ENCODE results near the gene ELANE. TPM values are rescaled to one million over a fixed set of nuclear protein-coding genes. Genes with fewer than 3 reads are reported as not detected.

The ELANE gene
- total and polyA plus RNA-seq, 10 donors, result 2.8 to 137 (median 9.8) TPM

DNA sequence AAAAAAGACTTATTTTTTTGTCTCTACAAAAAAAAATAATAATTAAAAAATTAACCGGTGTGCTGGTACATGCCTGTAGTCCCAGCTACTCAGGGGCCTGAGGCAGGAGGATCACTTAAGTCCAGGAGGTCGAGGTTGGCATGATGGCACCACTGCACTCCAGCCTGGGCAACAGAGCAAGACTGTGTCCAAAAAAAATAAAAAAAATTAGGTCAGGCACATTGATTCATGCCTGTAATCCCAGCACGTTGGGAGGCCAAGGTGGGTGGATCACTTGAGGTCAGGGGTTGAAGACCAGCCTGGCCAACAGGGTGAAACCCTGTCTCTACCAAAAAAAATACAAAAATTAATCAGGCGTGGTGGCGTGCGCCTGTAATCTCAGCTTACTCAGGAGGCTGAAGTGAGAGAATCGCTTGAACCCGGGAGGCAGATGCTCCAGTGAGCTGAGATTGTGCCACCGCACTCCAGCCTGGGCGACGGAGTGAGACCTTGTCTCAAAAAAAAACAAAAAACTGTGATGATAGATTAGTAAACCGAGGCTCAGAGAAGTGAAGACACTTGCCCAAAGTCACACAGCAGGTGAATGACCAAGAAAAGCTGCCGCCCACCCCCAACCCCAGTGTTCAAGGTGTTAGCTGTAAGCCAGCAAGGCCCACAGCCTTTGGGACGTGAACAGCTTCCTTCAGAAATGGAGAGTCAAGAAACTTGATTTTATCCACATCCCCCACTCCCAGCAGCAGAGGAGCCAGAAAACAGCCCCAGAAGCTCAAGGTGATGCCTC, 50.5 kb downstream of the ELANE start:
- H3K9me3 ChIP-seq, result no peaks in the 10 kb centered on the region
- peaks cover 8 to 90% (median 39%) of the 10 kb centered on the region in 6 donors for H3K4me1 ChIP-seq
- no peak overlapping the region for H3K4me3 ChIP-seq
- H3K27me3 ChIP-seq (replicated peaks in 1 of 7), result no peaks in the 10 kb centered on the region
- intact Hi-C loops (cut with DNase I; ENCODE audit: low total_unique reads), result no loop called here
- 83 to 93% (median 91%) methylated on average over 14 of the region's 14 CpGs for WGBS, 5 donors
- no peak for DNase-seq
- H3K36me3 ChIP-seq, result peaks cover 0 to 68% (median 29%) of the 10 kb centered on the region in 6 donors
- TF ChIP-seq POLR2AphosphoS5 (IDR thresholded peaks at IDR 0.05) (no peak), POLR2A (IDR thresholded peaks at IDR 0.05) (no peak)
- TF ChIP-seq, protein P1, sequence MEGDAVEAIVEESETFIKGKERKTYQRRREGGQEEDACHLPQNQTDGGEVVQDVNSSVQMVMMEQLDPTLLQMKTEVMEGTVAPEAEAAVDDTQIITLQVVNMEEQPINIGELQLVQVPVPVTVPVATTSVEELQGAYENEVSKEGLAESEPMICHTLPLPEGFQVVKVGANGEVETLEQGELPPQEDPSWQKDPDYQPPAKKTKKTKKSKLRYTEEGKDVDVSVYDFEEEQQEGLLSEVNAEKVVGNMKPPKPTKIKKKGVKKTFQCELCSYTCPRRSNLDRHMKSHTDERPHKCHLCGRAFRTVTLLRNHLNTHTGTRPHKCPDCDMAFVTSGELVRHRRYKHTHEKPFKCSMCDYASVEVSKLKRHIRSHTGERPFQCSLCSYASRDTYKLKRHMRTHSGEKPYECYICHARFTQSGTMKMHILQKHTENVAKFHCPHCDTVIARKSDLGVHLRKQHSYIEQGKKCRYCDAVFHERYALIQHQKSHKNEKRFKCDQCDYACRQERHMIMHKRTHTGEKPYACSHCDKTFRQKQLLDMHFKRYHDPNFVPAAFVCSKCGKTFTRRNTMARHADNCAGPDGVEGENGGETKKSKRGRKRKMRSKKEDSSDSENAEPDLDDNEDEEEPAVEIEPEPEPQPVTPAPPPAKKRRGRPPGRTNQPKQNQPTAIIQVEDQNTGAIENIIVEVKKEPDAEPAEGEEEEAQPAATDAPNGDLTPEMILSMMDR (IDR thresholded peaks at IDR 0.05 in 8 of 11, conservative IDR thresholded peaks at IDR 0.05 in 3 of 11), result no peak
- peak overlapping the region in 1 of 8 donors; percentile 28 for H3K27ac ChIP-seq

DNA sequence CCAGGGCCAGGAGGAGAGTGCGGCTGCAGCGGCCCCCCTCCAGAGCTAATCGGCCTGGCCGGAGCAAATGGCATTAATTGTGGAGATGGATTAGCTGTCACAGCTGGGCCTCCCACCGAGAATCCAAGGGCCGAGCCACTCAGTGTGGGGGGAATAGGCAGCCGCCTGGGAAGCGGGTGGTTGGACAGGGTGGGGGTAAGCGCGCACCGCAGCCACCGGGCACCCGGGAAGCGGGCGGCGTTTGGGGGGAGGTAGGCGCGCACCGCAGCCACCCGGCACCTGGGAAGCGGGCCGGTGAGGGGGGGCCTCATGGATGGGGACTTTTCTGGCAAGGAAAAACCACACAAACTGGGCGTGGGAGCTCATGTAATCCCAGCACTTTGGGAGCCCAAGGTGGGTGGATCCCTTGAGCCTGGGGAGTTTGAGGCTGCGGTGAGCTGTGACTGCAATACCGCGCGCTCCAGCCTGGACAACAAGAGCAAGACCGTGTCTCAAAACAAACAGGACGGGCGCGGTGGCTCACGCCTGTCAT, 51.2 kb downstream of the ELANE start:
- Histone ChIP-seq H3K27me3 (replicated peaks in 1 of 7) (no peaks in the 10 kb centered on the region), H3K4me3 (no peak overlapping the region), H3K9me3 (no peaks in the 10 kb centered on the region), H3K36me3 (peaks cover 0 to 62% (median 28%) of the 10 kb centered on the region in 6 donors), H3K4me1 (peaks cover 15 to 97% (median 46%) of the 10 kb centered on the region in 6 donors), H3K27ac (peak overlapping the region in 1 of 8 donors; percentile 28)
- DNase-seq, result no peak
- TF ChIP-seq, protein P1 (IDR thresholded peaks at IDR 0.05 in 8 of 11, conservative IDR thresholded peaks at IDR 0.05 in 3 of 11), result no peak
- peak in 2 of 3 donors; percentile 20 to 29 for TF ChIP-seq POLR2AphosphoS5 (IDR thresholded peaks at IDR 0.05)
- no peak for TF ChIP-seq POLR2A (IDR thresholded peaks at IDR 0.05)
- WGBS, 5 donors, result 80 to 91% (median 86%) methylated on average over 32 of the region's 32 CpGs
- intact Hi-C loops (cut with DNase I; ENCODE audit: low total_unique reads), result no loop called here

DNA sequence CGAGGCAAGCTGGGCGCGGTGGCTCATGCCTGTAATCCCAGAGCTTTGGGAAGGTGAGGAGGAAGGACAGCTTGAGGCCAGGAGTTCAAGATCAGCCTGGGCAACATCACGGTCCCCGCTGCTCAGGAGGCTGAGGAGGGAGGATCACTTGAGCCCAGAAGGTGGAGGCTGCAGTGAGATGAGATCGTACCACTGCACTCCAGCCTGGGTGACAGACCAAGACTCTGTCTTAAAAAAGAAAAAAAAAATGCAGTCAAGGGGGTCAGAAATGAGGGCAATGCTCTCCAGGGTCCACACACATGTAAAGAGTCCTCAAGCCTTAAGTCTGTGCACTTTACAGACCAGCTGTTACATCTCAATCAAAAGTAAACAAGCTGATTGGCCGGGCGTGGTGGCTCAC, 52.4 kb downstream of the ELANE start:
- no peak for TF ChIP-seq POLR2AphosphoS5 (IDR thresholded peaks at IDR 0.05)
- TF ChIP-seq POLR2A (IDR thresholded peaks at IDR 0.05), result no peak
- TF ChIP-seq, protein P1 (IDR thresholded peaks at IDR 0.05 in 8 of 11, conservative IDR thresholded peaks at IDR 0.05 in 3 of 11), result no peak
- Histone ChIP-seq H3K4me1 (peaks cover 19 to 97% (median 58%) of the 10 kb centered on the region in 6 donors), H3K27ac (no peak overlapping the region), H3K9me3 (no peaks in the 10 kb centered on the region), H3K36me3 (peaks cover 0 to 50% (median 17%) of the 10 kb centered on the region in 6 donors), H3K4me3 (no peak overlapping the region), H3K27me3 (replicated peaks in 1 of 7) (no peaks in the 10 kb centered on the region)
- 93 to 97% (median 94%) methylated on average over 8 of the region's 8 CpGs for WGBS, 5 donors
- intact Hi-C loops (cut with DNase I; ENCODE audit: low total_unique reads), result no loop called here
- no peak for DNase-seq

Small RNAs within 50 kb of the gene (microRNA-seq; reads per million reads assigned to microRNA genes)
- gene MIR3187, result 5.8 to 8.1 (median 7.3) reads per million in 3 donors
- gene MIR4745, result 0.85 to 2.9 (median 2.8) reads per million in 3 donors

Small RNAs within 50 kb of the gene (small RNA-seq; reads per million reads assigned to genes)
- 0 reads per million in 4 donors for gene MIR3187
- gene RNU6-9, result 0 reads per million in 4 donors

Other genes starting within 250 kb of the ELANE start
- 10 to 100 TPM; 28.6 to 55.6 (median 49.7) TPM for gene POLRMT, start 218.8 kb upstream of the ELANE start, total RNA-seq
- 100 to 1,000 TPM in 2 of 3 donors, 10 to 100 TPM in 1; 67.8 to 105 (median 102) TPM for gene POLRMT, start 218.8 kb upstream of the ELANE start, polyA plus RNA-seq
- under 1 TPM in 2 of 7 donors, not detected in 5; 0.27 to 0.61 TPM for gene FGF22, start 212.4 kb upstream of the ELANE start, total RNA-seq
- under 1 TPM in 2 of 3 donors, not detected in 1; 0.10 to 0.20 TPM for gene FGF22, start 212.4 kb upstream of the ELANE start, polyA plus RNA-seq
- gene RNF126, start 189.1 kb upstream of the ELANE start, total RNA-seq, result 10 to 100 TPM; 49.2 to 95.1 (median 57.7) TPM
- gene RNF126, start 189.1 kb upstream of the ELANE start, polyA plus RNA-seq, result 10 to 100 TPM; 38.1 to 55.3 (median 45.0) TPM
- gene FSTL3, start 175.9 kb upstream of the ELANE start, total RNA-seq, result 10 to 100 TPM; 11.5 to 43.4 (median 16.6) TPM
- 10 to 100 TPM in 2 of 3 donors, 1 to 10 TPM in 1; 5.6 to 31.2 (median 10.9) TPM for gene FSTL3, start 175.9 kb upstream of the ELANE start, polyA plus RNA-seq
- 1 to 10 TPM in 2 of 7 donors, under 1 TPM in 3, not detected in 2; 0.46 to 2.5 (median 0.60) TPM for gene PRSS57, start 156.9 kb upstream of the ELANE start, total RNA-seq
- gene PRSS57, start 156.9 kb upstream of the ELANE start, polyA plus RNA-seq, result under 1 TPM; 0.24 to 0.70 (median 0.27) TPM
- gene PALM, start 143.4 kb upstream of the ELANE start, total RNA-seq, result 10 to 100 TPM; 19.9 to 80.1 (median 30.0) TPM
- gene PALM, start 143.4 kb upstream of the ELANE start, polyA plus RNA-seq, result 10 to 100 TPM in 1 of 3 donors, 1 to 10 TPM in 2; 6.0 to 24.1 (median 7.0) TPM
- gene MISP, start 101.2 kb upstream of the ELANE start, total RNA-seq, result not detected
- gene MISP, start 101.2 kb upstream of the ELANE start, polyA plus RNA-seq, result under 1 TPM in 1 of 3 donors, not detected in 2; 0.13 TPM
- 100 to 1,000 TPM; 147 to 305 (median 247) TPM for gene PTBP1, start 54.9 kb upstream of the ELANE start, total RNA-seq
- 100 to 1,000 TPM in 1 of 3 donors, 10 to 100 TPM in 2; 89.9 to 130 (median 98.6) TPM for gene PTBP1, start 54.9 kb upstream of the ELANE start, polyA plus RNA-seq
- under 1 TPM in 5 of 7 donors, not detected in 2; 0.27 to 0.79 (median 0.43) TPM for gene PLPPR3, start 30.3 kb upstream of the ELANE start, total RNA-seq
- gene PLPPR3, start 30.3 kb upstream of the ELANE start, polyA plus RNA-seq, result under 1 TPM in 1 of 3 donors, not detected in 2; 0.03 TPM
- 10 to 100 TPM in 3 of 7 donors, 1 to 10 TPM in 4; 3.1 to 69.7 (median 9.6) TPM for gene AZU1, start 24.5 kb upstream of the ELANE start, total RNA-seq
- gene AZU1, start 24.5 kb upstream of the ELANE start, polyA plus RNA-seq, result 1 to 10 TPM; 1.7 to 7.6 (median 4.2) TPM
- 100 to 1,000 TPM in 1 of 7 donors, 10 to 100 TPM in 3, 1 to 10 TPM in 3; 2.8 to 168 (median 11.7) TPM for gene PRTN3, start 11.3 kb upstream of the ELANE start, total RNA-seq
- 1 to 10 TPM in 2 of 3 donors, under 1 TPM in 1; 0.89 to 3.3 (median 1.3) TPM for gene PRTN3, start 11.3 kb upstream of the ELANE start, polyA plus RNA-seq
- 10 to 100 TPM; 11.3 to 59.5 (median 26.2) TPM for gene CFD, start 7.4 kb downstream of the ELANE start, total RNA-seq
- 10 to 100 TPM in 2 of 3 donors, 1 to 10 TPM in 1; 6.6 to 25.3 (median 18.4) TPM for gene CFD, start 7.4 kb downstream of the ELANE start, polyA plus RNA-seq
- 10 to 100 TPM; 37.0 to 60.7 (median 52.7) TPM for gene MED16, start 40.9 kb downstream of the ELANE start, total RNA-seq
- gene MED16, start 40.9 kb downstream of the ELANE start, polyA plus RNA-seq, result 10 to 100 TPM; 43.2 to 82.1 (median 77.6) TPM
- gene RNU6-9, start 41.2 kb downstream of the ELANE start, total RNA-seq, result not detected
- not detected for gene RNU6-9, start 41.2 kb downstream of the ELANE start, polyA plus RNA-seq
- gene R3HDM4, start 60.9 kb downstream of the ELANE start, total RNA-seq, result 100 to 1,000 TPM in 3 of 7 donors, 10 to 100 TPM in 4; 41.0 to 175 (median 90.9) TPM
- 10 to 100 TPM; 74.6 to 99.7 (median 87.4) TPM for gene R3HDM4, start 60.9 kb downstream of the ELANE start, polyA plus RNA-seq
- gene KISS1R, start 65.0 kb downstream of the ELANE start, total RNA-seq, result under 1 TPM in 5 of 7 donors, not detected in 2; 0.30 to 0.50 (median 0.37) TPM
- gene KISS1R, start 65.0 kb downstream of the ELANE start, polyA plus RNA-seq, result under 1 TPM; 0.22 to 0.42 (median 0.27) TPM
- 10 to 100 TPM; 14.9 to 42.5 (median 22.6) TPM for gene ARID3A, start 73.7 kb downstream of the ELANE start, total RNA-seq
- 10 to 100 TPM in 1 of 3 donors, 1 to 10 TPM in 2; 2.5 to 10.3 (median 3.2) TPM for gene ARID3A, start 73.7 kb downstream of the ELANE start, polyA plus RNA-seq
- gene WDR18, start 132.0 kb downstream of the ELANE start, total RNA-seq, result 10 to 100 TPM; 17.8 to 63.4 (median 28.2) TPM
- gene WDR18, start 132.0 kb downstream of the ELANE start, polyA plus RNA-seq, result 10 to 100 TPM; 57.6 to 96.0 (median 85.9) TPM
- under 1 TPM in 2 of 7 donors, not detected in 5; 0.07 to 0.11 TPM for gene GRIN3B, start 148.1 kb downstream of the ELANE start, total RNA-seq
- not detected for gene GRIN3B, start 148.1 kb downstream of the ELANE start, polyA plus RNA-seq
- 100 to 1,000 TPM; 187 to 275 (median 240) TPM for gene TMEM259, start 168.8 kb downstream of the ELANE start, total RNA-seq
- gene TMEM259, start 168.8 kb downstream of the ELANE start, polyA plus RNA-seq, result 100 to 1,000 TPM; 172 to 560 (median 460) TPM
- gene RNU6-2, start 169.2 kb downstream of the ELANE start, total RNA-seq, result not detected
- not detected for gene RNU6-2, start 169.2 kb downstream of the ELANE start, polyA plus RNA-seq
- gene CNN2, start 174.3 kb downstream of the ELANE start, total RNA-seq, result 100 to 1,000 TPM; 102 to 296 (median 233) TPM
- gene CNN2, start 174.3 kb downstream of the ELANE start, polyA plus RNA-seq, result 100 to 1,000 TPM; 126 to 147 (median 140) TPM
- 100 to 1,000 TPM in 3 of 7 donors, 10 to 100 TPM in 4; 64.6 to 162 (median 94.7) TPM for gene ABCA7, start 187.8 kb downstream of the ELANE start, total RNA-seq
- gene ABCA7, start 187.8 kb downstream of the ELANE start, polyA plus RNA-seq, result 100 to 1,000 TPM in 2 of 3 donors, 10 to 100 TPM in 1; 67.5 to 197 (median 152) TPM
- gene ARHGAP45, start 214.9 kb downstream of the ELANE start, total RNA-seq, result 100 to 1,000 TPM; 161 to 258 (median 237) TPM
- gene ARHGAP45, start 214.9 kb downstream of the ELANE start, polyA plus RNA-seq, result 100 to 1,000 TPM; 205 to 356 (median 329) TPM
- 100 to 1,000 TPM; 106 to 152 (median 123) TPM for gene POLR2E, start 243.1 kb downstream of the ELANE start, total RNA-seq
- 100 to 1,000 TPM in 2 of 3 donors, 10 to 100 TPM in 1; 70.8 to 144 (median 105) TPM for gene POLR2E, start 243.1 kb downstream of the ELANE start, polyA plus RNA-seq